ENCODE data around the gene RPL22L1.

DNA sequence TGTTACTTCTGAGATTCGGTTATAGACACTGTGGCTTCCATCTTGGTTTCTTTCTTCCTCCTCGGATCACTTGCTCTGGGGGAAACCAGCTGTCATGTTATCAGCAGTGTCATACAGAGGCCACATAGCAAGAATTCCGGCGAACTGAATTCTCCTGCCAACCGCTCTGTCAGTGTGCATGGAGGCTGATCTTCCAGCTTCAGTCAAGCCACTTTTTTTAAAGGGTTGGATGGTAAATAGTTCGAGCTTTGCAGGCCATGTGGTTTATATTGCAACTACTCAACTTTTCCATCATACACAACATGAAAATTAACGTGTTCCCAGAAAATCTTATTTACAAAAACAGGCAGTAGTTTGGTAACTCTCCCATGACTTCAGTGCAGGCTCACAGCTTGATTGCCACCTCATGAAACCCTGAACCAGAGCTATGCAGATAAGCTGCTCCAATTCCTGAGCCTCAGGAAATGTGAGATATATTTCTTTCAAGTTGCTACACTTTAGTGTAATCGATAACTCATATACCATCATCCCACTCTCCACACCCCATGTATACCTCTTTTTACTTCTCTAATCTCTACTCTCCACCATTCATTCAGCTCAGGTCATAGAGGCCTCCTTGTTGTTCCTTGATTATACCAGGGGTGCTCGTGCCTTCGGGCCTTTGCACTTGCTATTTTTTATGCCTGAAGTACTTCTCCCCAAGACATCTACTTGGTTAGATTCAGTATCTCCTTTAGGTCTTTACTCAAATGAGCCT lies 7.2 kb downstream of the RPL22L1 start:
- TF ChIP-seq POLR2AphosphoS5 (IDR thresholded peaks at IDR 0.05) (peak in 1 of 2 donors; percentile 25), POLR2A (IDR thresholded peaks at IDR 0.05) (no peak)
- TF ChIP-seq, protein P1, sequence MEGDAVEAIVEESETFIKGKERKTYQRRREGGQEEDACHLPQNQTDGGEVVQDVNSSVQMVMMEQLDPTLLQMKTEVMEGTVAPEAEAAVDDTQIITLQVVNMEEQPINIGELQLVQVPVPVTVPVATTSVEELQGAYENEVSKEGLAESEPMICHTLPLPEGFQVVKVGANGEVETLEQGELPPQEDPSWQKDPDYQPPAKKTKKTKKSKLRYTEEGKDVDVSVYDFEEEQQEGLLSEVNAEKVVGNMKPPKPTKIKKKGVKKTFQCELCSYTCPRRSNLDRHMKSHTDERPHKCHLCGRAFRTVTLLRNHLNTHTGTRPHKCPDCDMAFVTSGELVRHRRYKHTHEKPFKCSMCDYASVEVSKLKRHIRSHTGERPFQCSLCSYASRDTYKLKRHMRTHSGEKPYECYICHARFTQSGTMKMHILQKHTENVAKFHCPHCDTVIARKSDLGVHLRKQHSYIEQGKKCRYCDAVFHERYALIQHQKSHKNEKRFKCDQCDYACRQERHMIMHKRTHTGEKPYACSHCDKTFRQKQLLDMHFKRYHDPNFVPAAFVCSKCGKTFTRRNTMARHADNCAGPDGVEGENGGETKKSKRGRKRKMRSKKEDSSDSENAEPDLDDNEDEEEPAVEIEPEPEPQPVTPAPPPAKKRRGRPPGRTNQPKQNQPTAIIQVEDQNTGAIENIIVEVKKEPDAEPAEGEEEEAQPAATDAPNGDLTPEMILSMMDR (IDR thresholded peaks at IDR 0.05) = no peak
